HG02943 (cell line): ENCODE results near the gene ADARB2.
"Not testable (repeated sequence)": the region's sequence is repeated elsewhere in the genome, so short reads cannot be mapped to it uniquely, and the experiment has no call there.

Source experiments
- ATAC-seq: cut with Tn5 transposase; IDR thresholded peaks from one replicate; pipeline ENCODE4 v1.9.1; 2021; ENCODE audit warnings: mild to moderate bottlenecking, low read depth, moderate library complexity; ENCODE audit not compliant: unreplicated experiment

Gene ADARB2

GRCh38 chr10:1737222-1738061 lies at the start of gene ADARB2:
Gene ADARB2, minus strand, starts transcription at chr10:1737525.
- peak; percentile 78 for ATAC-seq

- no peak for ATAC-seq
These were observed 48.5 kb upstream of the ADARB2 start for GRCh38 chr10:1785835-1786234.

GRCh38 chr10:1782841-1783240 lies 45.5 kb upstream of the ADARB2 start:
- ATAC-seq, result no peak

- no peak for ATAC-seq
These were observed 42.5 kb upstream of the ADARB2 start for GRCh38 chr10:1779796-1780195.

GRCh38 chr10:1778375-1778969 lies 41.1 kb upstream of the ADARB2 start:
- ATAC-seq, result no peak

- ATAC-seq, result no peak
These were observed 38.9 kb upstream of the ADARB2 start for GRCh38 chr10:1776127-1776662.

- ATAC-seq, result no peak
These were observed 37.5 kb upstream of the ADARB2 start for GRCh38 chr10:1774796-1775195.

GRCh38 chr10:1773204-1773603 lies 35.9 kb upstream of the ADARB2 start:
- ATAC-seq, result not testable (repeated sequence)

- ATAC-seq, result no peak
These were observed 28.7 kb upstream of the ADARB2 start for GRCh38 chr10:1766049-1766448.

GRCh38 chr10:1762076-1762475 lies 24.8 kb upstream of the ADARB2 start:
- ATAC-seq, result no peak

GRCh38 chr10:1754506-1755153 lies 17.3 kb upstream of the ADARB2 start:
- ATAC-seq, result no peak

- ATAC-seq, result no peak
These were observed 14.8 kb upstream of the ADARB2 start for GRCh38 chr10:1752153-1752552.

- no peak for ATAC-seq
These were observed 10.3 kb upstream of the ADARB2 start for GRCh38 chr10:1747590-1748157.

- no peak for ATAC-seq
These were observed 9.5 kb upstream of the ADARB2 start for GRCh38 chr10:1746796-1747195.

GRCh38 chr10:1745780-1746456 lies 8.6 kb upstream of the ADARB2 start:
- ATAC-seq, result no peak

GRCh38 chr10:1744524-1744923 lies 7.2 kb upstream of the ADARB2 start:
- no peak for ATAC-seq

- no peak for ATAC-seq
These were observed 5.8 kb upstream of the ADARB2 start for GRCh38 chr10:1743141-1743540.

GRCh38 chr10:1741450-1741849 lies 4.1 kb upstream of the ADARB2 start:
- ATAC-seq, result no peak

GRCh38 chr10:1739751-1740150 lies 2.4 kb upstream of the ADARB2 start:
- no peak for ATAC-seq

- no peak for ATAC-seq
These were observed 1.6 kb upstream of the ADARB2 start for GRCh38 chr10:1738950-1739349.

GRCh38 chr10:1736972-1737221 lies 428 bp downstream of the ADARB2 start:
- no peak for ATAC-seq
